HG02798 (cell line): ENCODE data around the gene NR2E3.

Experiments used
- ATAC-seq: cut with Tn5 transposase; IDR thresholded peaks from one replicate; pipeline ENCODE4 v1.9.1; 2021; ENCODE audit warnings: mild to moderate bottlenecking; ENCODE audit not compliant: unreplicated experiment, poor library complexity

Gene NR2E3

DNA sequence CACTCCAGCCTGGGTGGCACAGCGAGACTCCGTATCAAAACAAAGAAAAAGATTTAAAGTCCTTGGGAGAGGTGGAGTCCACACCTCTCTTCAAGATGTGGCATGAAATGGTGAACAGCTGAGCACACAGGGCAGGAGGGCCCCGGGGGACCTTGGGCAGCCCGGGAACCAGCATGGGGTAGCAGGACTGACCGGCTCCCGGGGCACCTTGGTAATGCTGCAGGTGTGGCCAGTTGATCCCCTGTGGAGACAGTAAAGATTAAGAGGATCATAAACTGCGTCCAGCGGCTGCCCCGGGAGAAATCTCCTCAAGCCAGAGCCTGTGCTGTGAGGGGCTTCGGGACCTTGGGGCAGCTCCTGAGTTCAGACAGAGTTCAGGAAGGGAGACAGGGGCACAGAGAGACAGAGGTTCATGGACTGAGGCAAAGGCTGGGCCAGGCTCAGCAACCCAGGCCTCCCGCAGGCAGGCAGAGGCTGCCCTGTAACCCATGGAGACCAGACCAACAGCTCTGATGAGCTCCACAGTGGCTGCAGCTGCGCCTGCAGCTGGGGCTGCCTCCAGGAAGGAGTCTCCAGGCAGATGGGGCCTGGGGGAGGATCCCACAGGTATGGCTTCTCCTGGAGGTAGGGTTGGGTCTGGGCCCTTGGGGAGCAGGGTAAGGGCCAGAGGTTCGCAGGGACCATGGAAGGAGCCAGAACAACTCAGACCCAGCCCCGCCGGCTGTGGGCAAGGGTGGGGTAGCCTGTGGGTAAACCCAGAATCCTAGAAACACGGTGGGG, at the start of gene NR2E3:
Gene NR2E3 (plus strand): TSS at position 299 of the 780 bp plus-strand sequence. CDS start 190 bp downstream, at position 489.
- ATAC-seq, result no peak

DNA sequence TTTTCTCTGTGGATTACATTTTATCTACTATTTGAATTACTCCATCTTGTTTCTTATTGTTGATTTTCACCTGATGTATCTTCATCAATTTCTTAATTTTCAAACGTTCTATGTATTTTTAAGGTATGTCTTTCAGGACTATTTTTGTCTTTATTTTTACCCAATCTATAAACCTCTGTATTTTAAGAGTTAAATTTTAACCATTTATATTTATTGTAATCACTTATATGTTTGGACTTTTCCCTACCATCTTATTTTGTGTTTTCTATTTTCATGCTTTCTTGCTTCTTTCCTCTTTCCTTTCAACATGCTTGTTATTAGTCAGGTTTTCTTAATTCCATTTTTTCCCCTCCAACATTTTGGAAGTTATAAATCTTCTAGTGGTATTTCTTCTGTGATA, 49.5 kb upstream of the NR2E3 start:
- ATAC-seq, result no peak

DNA sequence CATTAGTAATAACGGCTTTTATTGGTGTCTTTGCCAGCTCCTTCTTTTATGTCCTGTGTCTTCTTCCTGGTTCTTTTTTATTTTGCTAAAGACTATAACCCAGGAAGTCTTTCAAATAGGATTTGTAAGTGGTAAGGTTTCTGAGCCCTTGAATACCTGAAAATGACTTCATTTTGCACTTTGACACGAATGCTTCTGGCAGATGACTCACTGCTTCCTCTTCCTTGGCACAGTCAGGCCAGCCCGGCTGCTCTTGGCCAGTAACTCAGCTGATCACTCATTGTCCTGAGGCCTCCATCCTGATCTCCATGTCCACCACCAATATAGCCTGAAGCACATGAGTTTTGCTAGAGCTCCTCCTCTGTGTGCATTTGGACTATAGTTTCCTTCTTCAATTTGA, 48.7 kb upstream of the NR2E3 start:
- no peak for ATAC-seq

DNA sequence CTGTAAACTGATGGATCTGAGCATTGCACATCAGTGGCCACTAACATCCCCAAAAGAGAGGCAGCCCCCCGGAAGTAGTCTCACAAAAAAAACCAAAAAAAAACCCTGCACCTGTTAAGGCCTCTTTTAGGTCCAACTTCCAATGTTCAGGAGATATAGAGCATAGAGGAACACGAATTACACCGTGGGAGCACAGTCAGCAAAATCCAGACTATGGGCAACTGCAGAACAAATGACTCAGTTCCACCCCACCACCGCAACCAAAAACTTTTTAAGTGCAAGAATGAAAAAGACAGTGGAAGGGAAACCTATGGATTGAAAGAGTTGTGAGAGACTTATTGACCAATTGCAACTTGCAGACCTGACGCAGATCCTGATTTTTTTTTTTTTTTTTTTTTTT, 42.2 kb upstream of the NR2E3 start:
- ATAC-seq, result no peak

DNA sequence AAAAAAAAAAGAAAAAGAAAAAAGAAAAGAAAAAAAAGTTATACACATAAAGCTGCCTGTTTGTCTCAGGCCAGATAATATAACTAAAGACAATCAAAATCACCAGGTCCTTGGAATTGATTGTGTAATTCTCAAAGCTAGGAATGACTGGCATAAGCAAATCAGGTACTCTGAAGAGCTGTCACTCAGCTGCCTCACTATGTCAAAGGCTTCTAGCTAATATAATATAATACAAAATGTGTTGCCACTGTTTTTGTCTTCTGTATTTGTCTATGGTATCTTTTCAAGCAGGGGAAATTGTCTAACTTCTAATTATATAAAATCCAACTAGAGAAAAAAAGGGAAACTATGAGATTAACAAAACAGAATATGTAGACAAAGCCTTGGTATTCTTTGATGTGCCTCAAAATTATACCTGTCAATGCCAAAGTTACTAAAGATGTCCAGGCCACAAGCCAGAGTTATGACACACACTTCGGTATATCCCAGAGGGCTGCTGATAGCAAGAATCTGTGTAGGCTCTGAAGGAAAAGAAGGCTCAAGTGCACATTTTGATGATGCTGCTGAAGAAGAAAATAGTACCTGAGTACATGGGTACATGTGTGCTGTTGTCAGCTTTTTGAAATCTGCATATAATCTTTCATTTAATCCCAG, 37.0 kb upstream of the NR2E3 start:
- no peak for ATAC-seq

DNA sequence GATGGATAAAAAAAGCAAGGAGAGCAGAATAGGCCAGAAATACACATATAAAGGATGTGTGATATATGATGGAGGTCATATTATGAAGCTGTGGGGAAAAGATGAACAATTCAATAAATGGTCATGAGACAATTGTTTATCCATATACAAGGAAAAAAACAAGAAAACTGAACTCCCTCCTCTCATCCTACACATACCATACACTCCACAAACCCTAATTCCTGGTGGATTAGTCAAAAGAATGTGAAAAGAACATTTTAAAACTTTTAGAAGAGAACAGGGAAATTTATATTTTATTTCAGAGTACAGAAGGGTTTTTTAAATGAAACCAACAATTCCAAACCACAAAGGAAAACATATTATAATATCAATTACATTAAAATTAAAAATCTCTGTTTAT, 34.5 kb upstream of the NR2E3 start:
- ATAC-seq, result no peak

DNA sequence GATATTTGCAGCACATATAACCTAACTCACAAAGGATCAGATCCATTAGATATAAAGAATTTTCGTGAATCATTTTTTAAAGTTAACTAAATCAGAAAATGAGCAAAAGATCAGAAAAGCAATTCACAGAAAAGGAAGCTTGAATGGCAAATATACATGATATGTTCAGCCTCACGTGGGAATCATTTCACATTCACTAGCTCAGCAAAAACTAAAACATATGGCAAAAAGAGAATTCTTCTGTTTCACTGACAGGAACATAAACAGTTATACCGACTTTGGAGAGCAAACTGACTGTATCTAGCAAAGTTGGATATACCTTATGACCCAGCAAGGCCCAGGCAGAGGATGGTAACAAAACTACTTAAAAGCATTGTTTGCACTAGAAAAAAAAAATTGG, 34.0 kb upstream of the NR2E3 start:
- ATAC-seq, result no peak

DNA sequence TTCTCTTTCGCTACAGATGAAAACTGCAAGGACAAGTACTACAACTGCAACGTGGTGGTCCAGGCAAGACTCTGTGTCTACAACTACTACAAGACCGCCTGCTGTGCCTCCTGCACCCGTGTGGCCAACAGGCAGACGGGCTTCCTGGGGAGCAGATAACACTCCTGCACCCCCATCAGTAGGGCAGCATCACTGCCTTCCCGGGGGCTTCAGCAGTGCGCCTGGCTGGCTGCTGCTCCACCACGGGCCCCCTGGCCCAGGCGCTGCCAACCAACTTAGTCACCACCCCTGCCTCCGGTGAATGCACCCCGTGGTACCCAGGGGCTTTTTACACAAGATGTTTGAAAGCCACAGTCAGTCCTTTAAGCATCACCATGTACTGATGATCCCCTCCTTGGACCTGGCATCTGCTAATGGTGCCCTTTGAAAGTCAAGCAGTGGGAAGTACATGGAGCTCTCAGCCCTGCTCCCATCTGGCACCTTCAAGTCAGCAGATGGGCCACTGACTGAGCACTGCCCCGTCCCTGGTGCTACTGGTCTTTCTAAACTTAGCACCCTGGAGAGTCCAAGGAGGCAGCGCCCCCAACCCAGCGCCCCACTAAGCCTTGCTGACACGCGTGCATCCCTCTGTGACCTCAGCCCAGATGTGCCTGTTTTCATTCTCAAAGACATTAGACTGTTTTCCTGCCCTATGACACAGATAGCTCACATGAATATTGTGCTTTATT, 33.0 kb upstream of the NR2E3 start:
- no peak for ATAC-seq

DNA sequence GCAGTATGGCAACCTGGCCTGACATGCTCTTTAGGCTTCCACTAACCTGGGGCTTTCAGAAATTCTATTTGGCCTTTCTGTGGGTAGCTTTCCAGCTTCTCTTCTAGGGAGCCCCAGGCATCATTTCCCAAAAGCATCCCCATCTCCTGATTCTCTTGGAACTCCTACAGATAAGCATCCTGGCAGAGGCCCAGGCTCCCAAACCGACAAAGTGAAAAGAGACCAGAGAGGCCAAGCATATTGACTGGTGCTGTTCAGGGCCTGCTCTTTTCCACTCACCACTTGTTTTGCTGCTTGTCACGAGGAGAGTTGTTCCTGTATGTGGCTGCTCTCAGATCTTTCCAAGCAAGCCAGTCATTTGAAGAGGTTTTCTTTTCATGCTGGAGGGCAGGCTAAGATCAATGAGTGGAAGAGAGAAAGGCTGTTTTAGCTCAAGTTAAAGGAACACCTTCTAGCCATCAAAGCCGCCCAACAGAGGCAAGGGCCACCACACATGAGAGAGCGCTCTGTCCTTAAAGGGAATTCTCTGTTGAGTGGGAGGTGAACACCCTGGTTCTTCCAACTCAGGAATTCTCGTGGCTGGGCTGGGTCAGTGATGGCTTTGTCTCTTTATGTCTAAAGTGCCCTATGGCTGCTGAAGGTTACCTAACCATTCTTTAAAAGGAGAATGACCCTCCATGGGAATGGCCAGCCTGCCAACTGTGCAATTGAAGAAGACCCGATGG, 31.1 kb upstream of the NR2E3 start:
- no peak for ATAC-seq

DNA sequence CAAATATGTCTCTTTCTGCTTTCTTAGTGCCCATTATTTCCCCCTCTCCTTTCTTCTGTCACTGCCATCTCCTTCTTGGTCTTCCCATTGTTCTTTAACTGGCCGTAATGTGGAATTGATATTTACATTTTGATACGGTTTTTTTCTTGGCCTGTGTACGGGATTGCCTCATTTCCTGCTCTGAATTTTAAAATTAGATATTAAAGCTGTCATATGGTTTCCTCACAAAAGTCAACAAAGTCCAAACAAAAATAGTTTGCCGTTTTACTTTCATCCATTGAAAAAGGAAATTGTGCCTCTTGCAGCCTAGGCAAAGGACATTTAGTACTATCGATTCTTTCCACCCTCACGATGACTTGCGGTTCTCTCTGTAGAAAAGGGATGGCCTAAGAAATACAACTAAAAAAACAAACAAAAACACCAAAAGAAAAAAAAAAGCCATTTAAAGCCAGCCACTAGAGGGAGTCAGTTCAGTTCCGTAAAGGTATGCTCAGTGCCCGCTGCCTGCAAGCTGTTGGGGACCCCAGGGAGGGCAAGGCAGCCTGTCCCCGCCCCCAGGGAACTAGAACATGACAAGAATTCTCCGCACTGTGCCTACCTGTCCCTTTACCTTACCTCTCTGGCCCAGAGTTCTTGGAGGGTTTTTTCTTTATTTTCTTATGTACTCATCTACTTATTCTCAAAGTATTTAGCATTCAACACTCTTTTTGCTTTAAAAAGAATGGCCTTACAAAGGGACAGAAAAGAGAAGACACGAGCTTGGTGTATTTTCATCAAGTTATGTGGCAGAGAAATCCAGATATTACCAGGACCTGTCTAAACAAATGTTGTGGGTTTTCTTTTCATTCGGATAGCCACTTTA, 30.0 kb upstream of the NR2E3 start:
- peak; percentile 48 for ATAC-seq

DNA sequence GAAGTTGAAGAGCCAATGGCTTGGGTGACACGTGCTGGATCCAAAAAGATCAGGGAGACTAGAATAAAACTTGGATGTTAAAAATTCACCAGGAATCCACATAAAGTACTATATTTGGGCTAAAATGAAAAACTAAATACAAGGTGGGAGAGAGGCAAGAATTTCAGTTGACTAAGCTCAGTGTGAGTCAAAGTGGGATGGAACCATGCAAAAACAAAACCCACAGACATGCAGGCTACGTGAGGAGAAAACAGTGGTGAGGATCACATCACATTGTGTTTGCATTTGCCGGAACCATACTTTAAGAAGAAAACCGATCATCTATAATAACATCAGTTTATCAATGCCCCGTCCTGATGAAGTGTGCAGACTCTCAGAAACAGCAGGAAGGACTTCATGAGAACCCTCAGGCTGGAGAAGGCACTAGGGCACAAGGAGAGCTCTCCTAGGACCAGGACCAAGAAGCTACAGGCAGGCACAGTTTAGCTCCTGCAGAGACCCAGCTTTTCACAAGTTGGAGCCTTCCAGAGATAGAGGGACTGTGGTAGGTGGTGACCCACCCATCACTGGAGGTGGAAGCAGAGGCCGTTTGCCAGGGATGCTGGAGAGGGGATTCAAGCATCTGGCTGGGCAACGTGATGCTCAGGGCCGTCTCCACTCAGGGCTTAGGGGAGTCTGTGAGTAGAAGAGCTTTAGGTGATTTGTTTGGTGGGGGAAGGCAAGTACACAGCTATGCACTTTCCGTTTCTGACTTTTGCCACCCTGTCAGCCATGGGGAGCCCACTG, 29.0 kb upstream of the NR2E3 start:
- peak; percentile 53 for ATAC-seq

DNA sequence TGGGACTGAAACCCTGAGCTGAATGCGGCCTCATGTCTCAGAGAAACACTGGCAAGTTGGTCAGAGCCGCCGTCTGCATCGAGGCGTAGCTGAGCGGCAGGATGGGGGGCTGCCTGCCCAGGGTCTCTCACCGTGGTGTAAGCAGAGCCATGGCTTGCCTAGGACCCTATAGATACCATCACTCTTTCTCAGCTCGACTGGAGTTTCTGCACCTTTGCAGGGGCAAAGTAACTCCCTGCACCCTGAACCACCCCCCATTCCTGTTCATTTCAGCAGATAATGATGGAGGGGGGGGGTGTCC, 28.4 kb upstream of the NR2E3 start:
- ATAC-seq, result no peak

DNA sequence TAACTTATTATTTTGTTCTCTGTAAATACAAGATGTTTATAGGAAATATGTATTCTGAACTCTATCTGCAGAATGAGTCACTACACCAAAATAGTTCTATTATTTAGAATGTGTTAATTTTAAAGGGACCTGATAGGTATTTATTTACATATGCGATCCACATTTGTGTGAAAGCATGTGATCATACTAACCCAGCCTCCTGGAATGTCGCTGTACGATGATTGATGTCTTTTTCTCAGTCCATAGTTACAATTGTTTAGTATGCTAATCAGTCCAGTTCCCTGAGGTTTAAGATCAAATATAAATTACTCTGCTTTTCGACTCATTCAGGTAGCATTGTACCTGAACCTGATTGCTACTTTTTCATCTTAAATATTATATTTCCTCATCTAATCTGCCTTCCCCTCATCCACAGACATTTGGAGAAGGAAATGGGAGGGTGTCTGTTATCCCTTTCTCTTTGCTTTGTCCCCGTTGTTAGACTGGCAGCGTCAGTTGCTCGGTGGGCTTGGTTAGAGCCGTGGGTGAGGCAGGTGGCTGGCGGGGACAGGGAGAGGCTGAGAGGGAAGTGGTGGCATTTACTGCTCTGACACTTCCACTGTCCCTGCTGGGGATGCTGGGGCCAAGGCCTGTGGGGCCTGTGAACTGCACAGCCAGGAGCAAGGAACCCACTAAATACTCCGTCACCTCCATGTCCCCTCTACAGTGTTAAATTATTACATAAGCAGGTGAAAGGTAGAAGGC, 27.8 kb upstream of the NR2E3 start:
- no peak for ATAC-seq

DNA sequence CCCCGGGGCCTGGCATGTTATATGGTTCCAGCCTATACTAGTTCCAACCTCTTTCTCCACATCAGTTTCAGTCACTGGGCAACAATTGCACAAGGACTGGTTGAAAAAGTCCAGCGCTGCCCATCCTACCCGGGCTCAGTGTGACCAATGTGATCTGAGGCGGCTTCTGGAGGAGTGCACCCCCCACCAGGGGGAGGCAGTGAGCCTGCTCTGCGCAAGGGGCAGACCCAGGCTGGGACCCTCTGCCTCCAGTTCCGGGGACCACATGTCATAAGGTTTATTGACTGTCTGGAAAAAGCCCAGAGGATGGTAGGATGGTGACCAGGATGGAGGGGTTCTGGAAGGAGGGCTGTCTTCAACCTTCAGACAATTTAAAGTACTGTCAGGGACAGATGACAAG, 25.6 kb upstream of the NR2E3 start:
- ATAC-seq, result no peak

DNA sequence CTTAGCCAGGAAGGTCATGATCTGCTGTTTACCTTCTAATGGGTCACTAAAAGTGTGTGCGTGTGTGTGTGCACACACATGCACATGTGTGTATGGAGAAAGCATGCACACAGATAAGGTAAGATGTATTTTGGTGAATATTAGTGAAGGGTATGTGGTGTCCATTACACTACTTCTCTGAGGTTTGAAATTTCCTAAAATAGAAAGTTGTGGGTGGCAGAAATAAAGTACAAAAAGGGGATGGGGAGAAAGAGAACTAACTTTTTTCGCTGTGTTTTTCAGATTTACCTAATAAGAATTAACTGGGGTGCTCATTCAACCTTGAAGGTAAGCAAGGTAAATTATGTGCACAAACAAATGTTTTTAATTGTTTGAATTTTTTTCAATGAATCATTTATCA, 24.4 kb upstream of the NR2E3 start:
- ATAC-seq, result no peak

DNA sequence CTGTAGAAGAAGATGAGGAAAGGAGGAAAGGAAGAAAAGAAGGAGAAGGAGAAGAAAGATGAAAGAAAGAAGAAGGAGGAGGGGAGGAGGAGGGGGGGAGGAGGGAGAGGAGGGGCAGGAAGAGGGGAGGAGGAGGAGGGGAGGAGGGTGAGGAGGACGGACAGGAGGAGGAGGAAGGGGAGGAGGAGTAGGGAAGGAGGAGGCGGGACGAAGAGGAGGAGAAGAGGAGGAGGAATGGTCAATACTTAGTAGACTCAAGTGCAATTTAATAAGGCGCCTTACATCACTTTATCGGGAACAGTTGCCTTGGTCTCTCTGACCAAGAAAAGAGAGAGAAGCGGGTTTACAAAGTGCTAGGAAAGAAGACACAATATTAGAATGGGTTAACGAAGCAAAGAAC, 23.7 kb upstream of the NR2E3 start:
- ATAC-seq, result no peak

DNA sequence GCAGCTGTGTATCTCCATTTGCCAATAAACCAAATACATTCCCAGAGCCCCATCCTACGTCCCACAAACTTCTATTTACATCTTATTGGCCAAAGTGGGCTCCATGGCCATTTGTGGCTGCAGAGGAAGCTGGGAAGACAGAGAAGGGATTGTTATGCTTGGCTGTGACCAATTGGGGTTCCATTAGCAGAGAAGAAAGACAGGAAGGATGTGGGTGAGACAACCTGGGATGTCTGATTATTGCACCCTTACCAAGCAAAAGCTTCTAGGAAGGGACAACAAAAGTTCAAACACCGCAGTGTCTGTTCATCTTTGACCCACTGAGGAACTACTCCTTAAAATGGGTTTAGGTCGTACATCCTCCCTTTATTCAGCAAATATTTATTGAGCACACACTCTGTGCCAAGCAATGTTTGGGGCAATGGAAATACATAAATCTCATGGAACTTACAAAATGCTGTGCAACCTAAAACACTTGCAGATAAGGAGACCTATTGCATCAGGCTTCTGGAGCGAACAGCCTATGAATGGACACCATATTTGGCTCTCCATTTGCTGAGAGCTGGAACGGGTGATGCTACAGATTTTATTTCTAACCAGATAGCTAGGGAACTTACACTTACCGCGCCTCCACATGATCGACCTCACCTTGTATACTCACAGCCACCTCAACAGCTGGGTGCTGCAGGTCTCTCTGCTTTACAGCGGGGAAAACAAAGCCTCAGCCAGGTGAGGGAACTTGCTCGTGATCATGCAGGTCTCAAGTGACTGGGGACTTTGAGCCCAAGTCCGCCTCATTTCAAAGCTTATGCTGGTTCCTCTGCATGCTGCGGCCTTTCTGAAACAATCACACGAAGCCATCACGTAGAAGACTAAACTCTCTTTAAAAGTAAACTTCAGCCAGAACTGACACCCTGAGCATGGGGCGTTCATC, 21.4 kb upstream of the NR2E3 start:
- no peak for ATAC-seq

DNA sequence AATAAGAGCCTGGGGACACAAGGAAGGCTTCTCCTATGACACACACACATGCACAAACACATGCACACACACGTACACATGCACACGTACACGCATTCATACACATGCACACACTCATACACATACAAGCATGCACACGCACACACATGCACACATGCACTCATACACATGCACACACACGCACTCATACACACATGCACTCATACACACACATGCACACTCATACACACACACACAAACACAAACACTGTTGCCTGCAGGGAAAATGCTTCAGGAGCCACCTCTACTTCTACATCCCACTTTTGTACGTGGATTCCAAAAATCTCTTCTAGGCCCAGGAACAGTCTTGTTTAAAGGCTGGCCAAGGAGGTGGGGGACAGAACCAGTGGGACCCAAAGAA, 20.7 kb upstream of the NR2E3 start:
- ATAC-seq, result no peak
